Measurements from ENCODE around the gene TULP1. TPM values are rescaled to one million over a fixed set of nuclear protein-coding genes. Genes with fewer than 3 reads are reported as not detected.
A peak's percentile ranks its signal among the peaks of the same experiment; 100 is the strongest.

TULP1 gene
- total and polyA plus RNA-seq, 2 of the 13 experiments (the other 11 are each of a cell fraction or from before 2014, with no cell fraction given), result not detected

DNA sequence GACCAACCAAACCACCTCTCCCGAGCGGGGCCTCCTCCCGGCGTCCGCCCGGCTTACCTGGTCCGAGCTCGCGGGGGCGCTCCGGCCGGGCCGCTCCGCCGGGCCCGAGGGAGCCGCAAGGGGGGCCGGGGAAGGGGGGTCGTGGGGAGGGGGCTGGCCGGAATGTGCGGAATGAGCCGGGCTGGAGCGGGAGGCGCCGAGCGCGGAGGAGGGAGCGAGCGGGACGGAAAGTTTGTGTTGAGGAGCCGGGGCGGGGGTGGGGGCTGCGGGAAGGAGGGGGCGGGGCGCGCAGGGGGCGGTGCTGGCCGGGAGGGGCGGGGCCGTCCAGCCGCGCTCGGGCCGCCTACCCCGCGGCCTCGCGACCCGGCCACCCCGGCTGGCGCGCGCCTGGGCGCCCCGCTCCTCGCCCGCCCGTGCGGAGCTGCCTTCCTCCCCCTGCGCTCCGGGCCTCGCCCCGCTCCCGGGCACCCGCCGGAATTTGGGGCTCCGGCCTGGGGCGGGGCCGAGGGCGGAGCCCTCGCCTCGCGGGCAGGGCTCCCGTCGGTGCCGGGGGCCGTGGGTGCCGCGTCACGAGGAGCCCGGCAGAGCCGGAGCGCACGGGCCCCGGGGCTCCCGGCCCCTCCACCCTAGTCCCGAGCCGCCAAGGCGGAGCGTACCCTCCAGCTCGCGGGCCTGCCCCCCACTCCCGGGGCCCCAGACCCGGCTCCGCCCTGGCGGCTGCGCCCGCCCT, 15.7 kb downstream of the TULP1 start, which contains the start of gene TEAD3 (continued):
- TF ChIP-seq, protein P1, sequence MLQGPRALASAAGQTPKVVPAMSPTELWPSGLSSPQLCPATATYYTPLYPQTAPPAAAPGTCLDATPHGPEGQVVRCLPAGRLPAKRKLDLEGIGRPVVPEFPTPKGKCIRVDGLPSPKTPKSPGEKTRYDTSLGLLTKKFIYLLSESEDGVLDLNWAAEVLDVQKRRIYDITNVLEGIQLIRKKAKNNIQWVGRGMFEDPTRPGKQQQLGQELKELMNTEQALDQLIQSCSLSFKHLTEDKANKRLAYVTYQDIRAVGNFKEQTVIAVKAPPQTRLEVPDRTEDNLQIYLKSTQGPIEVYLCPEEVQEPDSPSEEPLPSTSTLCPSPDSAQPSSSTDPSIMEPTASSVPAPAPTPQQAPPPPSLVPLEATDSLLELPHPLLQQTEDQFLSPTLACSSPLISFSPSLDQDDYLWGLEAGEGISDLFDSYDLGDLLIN (CRISPR knock-in tag; IDR thresholded peaks at IDR 0.05; ENCODE audit: borderline replicate concordance), result peak; percentile 4; the same call in 1 of the 2 replicates
- TF ChIP-seq SIN3B (IDR thresholded peaks at IDR 0.05; ENCODE audit: low read length) (no peak), ZNF644 (CRISPR knock-in tag; IDR thresholded peaks at IDR 0.05; ENCODE audit: low read depth) (no peak), ZFP36L1 (CRISPR knock-in tag; IDR thresholded peaks at IDR 0.05) (0 out of 2 replicates have a peak, but pooled peaks have one; percentile 1), RAD21 (CRISPR knock-in tag; IDR thresholded peaks at IDR 0.05) (peak; percentile 43), ZNF546 (CRISPR knock-in tag; conservative IDR thresholded peaks at IDR 0.05) (no peak), RBAK (CRISPR knock-in tag; IDR thresholded peaks at IDR 0.05) (no peak), ZNF557 (CRISPR knock-in tag; IDR thresholded peaks at IDR 0.05) (no peak), ZNF549 (CRISPR knock-in tag; IDR thresholded peaks at IDR 0.05) (no peak), ZSCAN30 (CRISPR knock-in tag; IDR thresholded peaks at IDR 0.05) (no peak), TOPORS (CRISPR knock-in tag; IDR thresholded peaks at IDR 0.05) (no peak), YEATS4 (CRISPR knock-in tag; IDR thresholded peaks at IDR 0.05; ENCODE audit: borderline replicate concordance) (no peak), ZNF34 (CRISPR knock-in tag; IDR thresholded peaks at IDR 0.05; ENCODE audit: borderline replicate concordance) (no peak), HMG20A (CRISPR knock-in tag; IDR thresholded peaks at IDR 0.05; ENCODE audit: borderline replicate concordance) (no peak), CHD4 (IDR thresholded peaks at IDR 0.05; ENCODE audit: borderline replicate concordance, low read length) (no peak), CCAR2 (optimal IDR thresholded peaks at IDR 0.05; ENCODE audit: low read depth, low read length) (no peak), PBX2 (CRISPR knock-in tag; IDR thresholded peaks at IDR 0.05) (no peak)
- TF ChIP-seq, protein P2, sequence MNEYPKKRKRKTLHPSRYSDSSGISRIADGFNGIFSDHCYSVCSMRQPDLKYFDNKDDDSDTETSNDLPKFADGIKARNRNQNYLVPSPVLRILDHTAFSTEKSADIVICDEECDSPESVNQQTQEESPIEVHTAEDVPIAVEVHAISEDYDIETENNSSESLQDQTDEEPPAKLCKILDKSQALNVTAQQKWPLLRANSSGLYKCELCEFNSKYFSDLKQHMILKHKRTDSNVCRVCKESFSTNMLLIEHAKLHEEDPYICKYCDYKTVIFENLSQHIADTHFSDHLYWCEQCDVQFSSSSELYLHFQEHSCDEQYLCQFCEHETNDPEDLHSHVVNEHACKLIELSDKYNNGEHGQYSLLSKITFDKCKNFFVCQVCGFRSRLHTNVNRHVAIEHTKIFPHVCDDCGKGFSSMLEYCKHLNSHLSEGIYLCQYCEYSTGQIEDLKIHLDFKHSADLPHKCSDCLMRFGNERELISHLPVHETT (CRISPR knock-in tag; conservative IDR thresholded peaks at IDR 0.05), result no peak
- TF ChIP-seq, protein P3, sequence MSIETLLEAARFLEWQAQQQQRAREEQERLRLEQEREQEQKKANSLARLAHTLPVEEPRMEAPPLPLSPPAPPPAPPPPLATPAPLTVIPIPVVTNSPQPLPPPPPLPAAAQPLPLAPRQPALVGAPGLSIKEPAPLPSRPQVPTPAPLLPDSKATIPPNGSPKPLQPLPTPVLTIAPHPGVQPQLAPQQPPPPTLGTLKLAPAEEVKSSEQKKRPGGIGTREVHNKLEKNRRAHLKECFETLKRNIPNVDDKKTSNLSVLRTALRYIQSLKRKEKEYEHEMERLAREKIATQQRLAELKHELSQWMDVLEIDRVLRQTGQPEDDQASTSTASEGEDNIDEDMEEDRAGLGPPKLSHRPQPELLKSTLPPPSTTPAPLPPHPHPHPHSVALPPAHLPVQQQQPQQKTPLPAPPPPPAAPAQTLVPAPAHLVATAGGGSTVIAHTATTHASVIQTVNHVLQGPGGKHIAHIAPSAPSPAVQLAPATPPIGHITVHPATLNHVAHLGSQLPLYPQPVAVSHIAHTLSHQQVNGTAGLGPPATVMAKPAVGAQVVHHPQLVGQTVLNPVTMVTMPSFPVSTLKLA (IDR thresholded peaks at IDR 0.05), result no peak
